ENCODE results near the gene STH.

DNA sequence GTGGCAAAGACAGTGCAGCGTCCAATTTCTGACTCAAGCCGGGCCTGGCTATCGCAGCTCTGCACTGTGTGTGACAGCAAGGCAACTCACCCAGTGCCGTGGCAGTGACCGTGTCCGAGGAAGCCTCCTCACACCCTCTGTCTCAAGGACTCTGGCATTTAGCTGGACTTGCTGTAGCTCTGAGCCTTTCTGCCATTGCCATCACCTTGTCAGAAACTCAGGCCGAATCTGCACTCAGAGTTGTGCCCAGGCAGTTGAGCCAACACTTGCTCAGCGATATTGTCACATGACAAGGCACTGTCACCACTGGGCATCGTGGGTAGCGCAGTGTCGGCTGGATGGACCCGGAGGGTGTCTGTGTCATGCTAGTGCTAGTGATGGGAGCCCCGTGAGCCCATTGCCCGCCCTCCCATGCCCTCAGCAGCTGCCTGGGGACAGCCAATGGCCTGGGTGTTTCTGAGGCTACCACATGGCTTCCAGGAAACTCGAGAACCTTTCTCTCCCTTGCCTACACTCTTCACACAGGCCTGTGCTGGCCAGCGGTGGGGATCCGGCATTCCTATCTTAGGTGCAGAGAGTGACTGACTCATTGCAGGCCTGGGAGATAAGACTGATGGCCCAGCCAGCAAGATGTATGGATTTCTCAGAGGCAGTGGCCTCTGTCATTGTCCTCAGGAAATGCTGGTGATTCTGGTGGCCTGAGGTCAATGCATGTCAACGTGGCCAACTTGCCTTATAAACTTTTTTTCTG, 22.1 kb upstream of the STH start:
- TF ChIP-seq, protein P1, sequence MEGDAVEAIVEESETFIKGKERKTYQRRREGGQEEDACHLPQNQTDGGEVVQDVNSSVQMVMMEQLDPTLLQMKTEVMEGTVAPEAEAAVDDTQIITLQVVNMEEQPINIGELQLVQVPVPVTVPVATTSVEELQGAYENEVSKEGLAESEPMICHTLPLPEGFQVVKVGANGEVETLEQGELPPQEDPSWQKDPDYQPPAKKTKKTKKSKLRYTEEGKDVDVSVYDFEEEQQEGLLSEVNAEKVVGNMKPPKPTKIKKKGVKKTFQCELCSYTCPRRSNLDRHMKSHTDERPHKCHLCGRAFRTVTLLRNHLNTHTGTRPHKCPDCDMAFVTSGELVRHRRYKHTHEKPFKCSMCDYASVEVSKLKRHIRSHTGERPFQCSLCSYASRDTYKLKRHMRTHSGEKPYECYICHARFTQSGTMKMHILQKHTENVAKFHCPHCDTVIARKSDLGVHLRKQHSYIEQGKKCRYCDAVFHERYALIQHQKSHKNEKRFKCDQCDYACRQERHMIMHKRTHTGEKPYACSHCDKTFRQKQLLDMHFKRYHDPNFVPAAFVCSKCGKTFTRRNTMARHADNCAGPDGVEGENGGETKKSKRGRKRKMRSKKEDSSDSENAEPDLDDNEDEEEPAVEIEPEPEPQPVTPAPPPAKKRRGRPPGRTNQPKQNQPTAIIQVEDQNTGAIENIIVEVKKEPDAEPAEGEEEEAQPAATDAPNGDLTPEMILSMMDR (conservative IDR thresholded peaks at IDR 0.05; ENCODE audit: low read depth in 2 of 2): no peak
- TF ChIP-seq JUNB (IDR thresholded peaks at IDR 0.05; ENCODE audit: unreplicated experiment): no peak
- TF ChIP-seq EZH2phosphoT487 (IDR thresholded peaks at IDR 0.05; ENCODE audit: unreplicated experiment): no peak
- TF ChIP-seq, protein P2, sequence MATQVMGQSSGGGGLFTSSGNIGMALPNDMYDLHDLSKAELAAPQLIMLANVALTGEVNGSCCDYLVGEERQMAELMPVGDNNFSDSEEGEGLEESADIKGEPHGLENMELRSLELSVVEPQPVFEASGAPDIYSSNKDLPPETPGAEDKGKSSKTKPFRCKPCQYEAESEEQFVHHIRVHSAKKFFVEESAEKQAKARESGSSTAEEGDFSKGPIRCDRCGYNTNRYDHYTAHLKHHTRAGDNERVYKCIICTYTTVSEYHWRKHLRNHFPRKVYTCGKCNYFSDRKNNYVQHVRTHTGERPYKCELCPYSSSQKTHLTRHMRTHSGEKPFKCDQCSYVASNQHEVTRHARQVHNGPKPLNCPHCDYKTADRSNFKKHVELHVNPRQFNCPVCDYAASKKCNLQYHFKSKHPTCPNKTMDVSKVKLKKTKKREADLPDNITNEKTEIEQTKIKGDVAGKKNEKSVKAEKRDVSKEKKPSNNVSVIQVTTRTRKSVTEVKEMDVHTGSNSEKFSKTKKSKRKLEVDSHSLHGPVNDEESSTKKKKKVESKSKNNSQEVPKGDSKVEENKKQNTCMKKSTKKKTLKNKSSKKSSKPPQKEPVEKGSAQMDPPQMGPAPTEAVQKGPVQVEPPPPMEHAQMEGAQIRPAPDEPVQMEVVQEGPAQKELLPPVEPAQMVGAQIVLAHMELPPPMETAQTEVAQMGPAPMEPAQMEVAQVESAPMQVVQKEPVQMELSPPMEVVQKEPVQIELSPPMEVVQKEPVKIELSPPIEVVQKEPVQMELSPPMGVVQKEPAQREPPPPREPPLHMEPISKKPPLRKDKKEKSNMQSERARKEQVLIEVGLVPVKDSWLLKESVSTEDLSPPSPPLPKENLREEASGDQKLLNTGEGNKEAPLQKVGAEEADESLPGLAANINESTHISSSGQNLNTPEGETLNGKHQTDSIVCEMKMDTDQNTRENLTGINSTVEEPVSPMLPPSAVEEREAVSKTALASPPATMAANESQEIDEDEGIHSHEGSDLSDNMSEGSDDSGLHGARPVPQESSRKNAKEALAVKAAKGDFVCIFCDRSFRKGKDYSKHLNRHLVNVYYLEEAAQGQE (IDR thresholded peaks at IDR 0.05; ENCODE audit: unreplicated experiment): no peak
- no peak for TF ChIP-seq STAT1 (IDR thresholded peaks at IDR 0.05; ENCODE audit: unreplicated experiment)
- no peak for TF ChIP-seq POLR2AphosphoS5 (IDR thresholded peaks at IDR 0.05; ENCODE audit: low read depth)

Data from GM23338 (cell line).